Erythroblast (primary cell): ENCODE results near the gene RDH5.

Experiments used
- GATA1 ChIP-seq: IDR thresholded peaks from 2 replicates; pipeline ENCODE4 v1.6.1; 2011; ENCODE audit warnings: low read depth, mild to moderate bottlenecking, control low read depth, low read length, moderate library complexity
- POLR2A ChIP-seq: IDR thresholded peaks from 2 replicates; pipeline ENCODE4 v1.6.1; 2011; ENCODE audit warnings: mild to moderate bottlenecking, low read length

DNA sequence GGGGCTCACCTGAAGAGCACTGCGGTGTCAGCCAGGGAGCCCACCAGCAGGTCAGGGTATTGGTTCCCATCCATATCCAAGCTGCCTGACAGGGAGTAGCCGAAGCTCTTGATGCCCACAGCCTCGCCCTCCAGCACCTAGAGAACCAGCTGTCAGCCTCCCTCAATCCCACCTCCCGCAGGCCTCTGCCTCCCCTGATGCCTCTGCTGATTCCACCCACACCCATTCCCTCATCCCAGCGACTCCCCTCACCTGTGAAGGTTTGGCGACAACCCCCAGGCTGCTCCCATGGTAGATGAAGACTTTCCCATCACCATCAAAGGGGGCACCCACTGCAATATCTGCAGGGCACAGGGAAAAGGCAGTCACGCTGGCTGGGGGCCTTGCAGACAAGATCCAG lies 22.5 kb upstream of the RDH5 start:
- no peak for TF ChIP-seq POLR2A
- TF ChIP-seq GATA1, result no peak
